ENCODE data around the gene CD300A. TPM values are rescaled to one million over a fixed set of nuclear protein-coding genes. Genes with fewer than 3 reads are reported as not detected.

Gene CD300A
- total RNA-seq, 4 donors from 2014 or later, result 1.2 to 4.1 (median 2.4) TPM

- no peaks in the 10 kb centered on the region for H3K36me3 ChIP-seq
- no peaks in the 10 kb centered on the region for H3K9me3 ChIP-seq
- DNase-seq (ENCODE audit: extremely low spot score), result no peak
- H3K27ac ChIP-seq (replicated peaks in 1 of 4), result no peak overlapping the region
- no peak overlapping the region for H3K4me3 ChIP-seq
- TF ChIP-seq POLR2AphosphoS5 (IDR thresholded peaks at IDR 0.05) (no peak), EP300 (IDR thresholded peaks at IDR 0.05) (no peak), CTCF (IDR thresholded peaks at IDR 0.05) (no peak), POLR2A (IDR thresholded peaks at IDR 0.05; ENCODE audit: low read depth) (no peak)
- intact Hi-C loops (cut with DNase I), result loop anchor here (10.0 kb wide), 1 partner anchor 419 kb away; the partner anchor contains the start of gene FDXR
- 87% methylated on average over 5 of the region's 5 CpGs for WGBS
- peaks cover 0 to 14% (median 0%) of the 10 kb centered on the region in 4 donors for H3K27me3 ChIP-seq
- H3K4me1 ChIP-seq, result peaks cover 38 to 45% (median 41%) of the 10 kb centered on the region in 4 donors
Observed at GRCh38 chr17:74455821-74456220, 10.6 kb upstream of the CD300A start.

DNA sequence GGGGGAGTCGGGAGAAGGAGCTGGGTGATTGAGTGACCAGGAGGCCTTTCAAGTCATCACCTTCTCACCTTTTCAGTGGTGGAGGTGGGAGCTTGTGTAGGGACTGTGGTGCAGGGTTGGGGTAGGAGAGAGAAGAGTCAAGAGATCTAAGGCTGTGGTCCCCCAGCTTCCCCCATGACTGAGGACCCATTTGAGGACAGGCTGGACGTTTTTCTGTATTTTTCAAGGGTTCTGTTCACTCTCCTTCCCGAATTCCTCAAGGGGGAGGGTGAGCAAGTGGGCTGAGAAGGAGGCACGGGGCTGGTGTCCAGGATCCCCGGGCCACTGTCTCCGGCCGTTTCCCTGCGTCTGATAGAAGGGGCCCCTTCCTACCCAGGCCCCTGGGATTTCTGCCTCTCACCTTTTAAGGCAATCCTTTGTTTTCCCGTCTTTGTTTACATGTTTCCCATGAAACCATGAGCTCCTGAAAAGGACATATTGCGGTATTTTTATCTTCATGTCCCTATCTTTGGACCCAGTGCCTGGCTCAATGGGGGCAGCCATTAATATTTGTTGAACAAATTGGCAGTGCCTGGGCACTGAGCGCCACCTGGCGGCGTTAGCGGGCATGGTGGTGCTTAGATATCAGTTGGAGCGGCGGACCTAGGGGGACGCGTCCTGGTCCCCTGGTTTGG, 9.2 kb upstream of the CD300A start:
- intact Hi-C loops (cut with DNase I), result loop anchor here (1.0 to 10.0 kb wide), 2 partner anchors 78 to 418 kb away; partner anchors contain the start of gene FDXR
- Histone ChIP-seq H3K4me3 (no peak overlapping the region), H3K27ac (replicated peaks in 1 of 4) (no peak overlapping the region), H3K4me1 (peaks cover 34 to 42% (median 37%) of the 10 kb centered on the region in 4 donors), H3K9me3 (no peaks in the 10 kb centered on the region), H3K27me3 (peaks cover 0 to 14% (median 0%) of the 10 kb centered on the region in 4 donors), H3K36me3 (no peaks in the 10 kb centered on the region)
- TF ChIP-seq EP300 (IDR thresholded peaks at IDR 0.05), result no peak
- TF ChIP-seq POLR2AphosphoS5 (IDR thresholded peaks at IDR 0.05), result peak in 1 of 2 donors; percentile 59
- TF ChIP-seq POLR2A (IDR thresholded peaks at IDR 0.05; ENCODE audit: low read depth), result no peak
- TF ChIP-seq CTCF (IDR thresholded peaks at IDR 0.05), result peak; percentile 97 to 99 (median 98)
- no peak for DNase-seq (ENCODE audit: extremely low spot score)
- WGBS, result 23% methylated on average over 18 of the region's 18 CpGs

GRCh38 chr17:74457820-74458166, 8.6 kb upstream of the CD300A start:
- Histone ChIP-seq H3K27me3 (peaks cover 0 to 14% (median 0%) of the 10 kb centered on the region in 4 donors), H3K9me3 (no peaks in the 10 kb centered on the region), H3K4me1 (peaks cover 29 to 37% (median 32%) of the 10 kb centered on the region in 4 donors), H3K36me3 (no peaks in the 10 kb centered on the region), H3K27ac (replicated peaks in 1 of 4) (no peak overlapping the region), H3K4me3 (no peak overlapping the region)
- no peak for TF ChIP-seq CTCF (IDR thresholded peaks at IDR 0.05)
- TF ChIP-seq POLR2A (IDR thresholded peaks at IDR 0.05; ENCODE audit: low read depth), result no peak
- no peak for TF ChIP-seq EP300 (IDR thresholded peaks at IDR 0.05)
- TF ChIP-seq POLR2AphosphoS5 (IDR thresholded peaks at IDR 0.05), result no peak
- DNase-seq (ENCODE audit: extremely low spot score), result no peak
- WGBS, result 36% methylated on average over 6 of the region's 6 CpGs
- intact Hi-C loops (cut with DNase I), result loop anchor here (1.0 to 10.0 kb wide), 2 partner anchors 78 to 417 kb away; partner anchors contain the start of gene FDXR

DNA sequence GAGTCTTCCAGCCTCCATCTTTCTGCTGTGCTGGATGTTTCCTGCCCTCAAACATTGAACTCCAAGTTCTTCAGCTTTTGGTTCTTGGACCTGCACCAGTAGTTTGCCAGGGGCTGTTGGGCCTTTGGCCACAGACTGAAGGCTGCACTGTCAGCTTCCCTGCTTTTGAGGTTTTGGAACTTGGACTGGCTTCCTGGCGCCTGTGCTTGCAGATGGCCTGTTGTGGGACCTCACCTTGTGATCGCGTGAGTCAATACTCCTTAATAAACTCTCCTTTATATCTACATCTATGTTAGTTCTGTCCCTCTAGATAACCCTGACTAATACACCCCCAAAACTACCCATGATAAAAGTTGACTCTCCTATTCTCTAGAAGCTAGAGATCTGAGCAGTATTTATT, 7.6 kb upstream of the CD300A start:
- Histone ChIP-seq H3K36me3 (no peaks in the 10 kb centered on the region), H3K4me3 (no peak overlapping the region), H3K27ac (replicated peaks in 1 of 4) (no peak overlapping the region), H3K4me1 (peaks cover 19 to 26% (median 21%) of the 10 kb centered on the region in 4 donors), H3K9me3 (no peaks in the 10 kb centered on the region), H3K27me3 (peaks cover 0 to 18% (median 0%) of the 10 kb centered on the region in 4 donors)
- TF ChIP-seq POLR2A (IDR thresholded peaks at IDR 0.05; ENCODE audit: low read depth) (no peak), EP300 (IDR thresholded peaks at IDR 0.05) (no peak), POLR2AphosphoS5 (IDR thresholded peaks at IDR 0.05) (no peak), CTCF (IDR thresholded peaks at IDR 0.05) (no peak)
- no peak for DNase-seq (ENCODE audit: extremely low spot score)
- intact Hi-C loops (cut with DNase I), result loop anchor here (10.0 kb wide), 1 partner anchor 416 kb away; the partner anchor contains the start of gene FDXR
- 85% methylated on average over 3 of the region's 3 CpGs for WGBS

All from esophagus muscularis mucosa (tissue), 4 donors.